Measurements from ENCODE around the gene PDE6D. TPM values are rescaled to one million over a fixed set of nuclear protein-coding genes. Genes with fewer than 3 reads are reported as not detected.

PDE6D gene
- total RNA-seq, 1 donor from 2014 or later: 14.8 TPM

GRCh38 chr2:231682603-231683291 lies 98.3 kb downstream of the PDE6D start:
- DNase-seq: no peak

Small RNA genes within 50 kb of the gene (small RNA-seq; reads per million reads assigned to genes)
- gene AC073476.4 (ENCODE audit: low replicate concordance) (not detected), gene RF00015 (ENCODE audit: low replicate concordance) (not detected)

Other genes with a start within 250 kb of the PDE6D start
- gene TEX44, start 188.4 kb downstream of the PDE6D start, total RNA-seq: not detected
- 543 TPM for gene PTMA, start 72.8 kb downstream of the PDE6D start, total RNA-seq
- gene COPS7B, start 5.2 kb upstream of the PDE6D start, total RNA-seq: 22.5 TPM
- 10.7 TPM for gene NPPC, start 145.1 kb upstream of the PDE6D start, total RNA-seq
- gene DIS3L2, start 180.4 kb upstream of the PDE6D start, total RNA-seq: 34.7 TPM

Measured in tongue (tissue), 3 donors.